ENCODE measurements around the gene RANBP3L.
"Not testable (repeated sequence)": the region's sequence is repeated elsewhere in the genome, so short reads cannot be mapped to it uniquely, and the experiment has no call there.

Gene RANBP3L

DNA sequence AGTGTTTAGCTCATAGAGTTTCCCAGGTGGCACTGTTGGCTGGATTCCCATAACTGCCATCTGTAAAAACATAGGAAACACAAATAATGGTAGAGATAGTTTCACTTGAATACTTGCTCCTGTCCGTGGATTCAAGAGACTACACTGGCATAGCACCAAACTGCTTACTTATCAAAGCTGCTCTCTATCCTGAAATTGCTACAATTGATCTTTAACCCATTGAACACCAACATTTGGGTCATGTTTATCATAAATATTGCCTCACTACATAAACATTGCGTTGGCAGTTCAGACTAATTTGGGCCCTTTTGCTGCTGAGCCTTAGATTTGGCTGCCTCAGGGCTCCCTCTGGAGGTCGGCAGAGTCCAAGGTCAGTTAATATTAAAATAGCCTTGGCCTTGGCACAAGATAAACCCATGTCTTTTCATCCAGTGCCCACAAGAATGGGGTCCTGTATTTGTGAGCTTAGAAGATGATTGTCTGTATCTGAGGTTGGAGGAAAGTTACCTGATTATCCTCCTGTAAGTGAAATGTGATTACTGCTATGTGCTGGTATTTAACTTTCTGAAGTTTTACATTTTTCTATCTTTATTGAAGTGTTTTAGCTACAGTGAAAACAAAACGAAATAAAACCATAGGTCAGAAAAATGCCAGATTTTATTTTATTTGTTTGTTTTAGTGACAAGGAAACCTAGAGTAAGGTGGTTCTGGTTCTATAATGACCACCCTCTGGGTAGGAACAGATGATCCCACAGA lies 4.0 kb upstream of the RANBP3L start:
- Mint-ChIP-seq H3K36me3 (ENCODE audit: insufficient read depth) (no peaks in the 10 kb centered on the region), H3K27me3 (peaks cover 31 to 42% of the 10 kb centered on the region in 2 donors), H3K4me3 (no peak overlapping the region), H3K4me1 (ENCODE audit: low read depth in 2 of 2) (peaks cover 0 to 5% of the 10 kb centered on the region in 2 donors), H3K27ac (no peak overlapping the region), H3K9me3 (no peaks in the 10 kb centered on the region)
- ATAC-seq (replicated peaks), result no peak
- DNase-seq, result no peak

DNA sequence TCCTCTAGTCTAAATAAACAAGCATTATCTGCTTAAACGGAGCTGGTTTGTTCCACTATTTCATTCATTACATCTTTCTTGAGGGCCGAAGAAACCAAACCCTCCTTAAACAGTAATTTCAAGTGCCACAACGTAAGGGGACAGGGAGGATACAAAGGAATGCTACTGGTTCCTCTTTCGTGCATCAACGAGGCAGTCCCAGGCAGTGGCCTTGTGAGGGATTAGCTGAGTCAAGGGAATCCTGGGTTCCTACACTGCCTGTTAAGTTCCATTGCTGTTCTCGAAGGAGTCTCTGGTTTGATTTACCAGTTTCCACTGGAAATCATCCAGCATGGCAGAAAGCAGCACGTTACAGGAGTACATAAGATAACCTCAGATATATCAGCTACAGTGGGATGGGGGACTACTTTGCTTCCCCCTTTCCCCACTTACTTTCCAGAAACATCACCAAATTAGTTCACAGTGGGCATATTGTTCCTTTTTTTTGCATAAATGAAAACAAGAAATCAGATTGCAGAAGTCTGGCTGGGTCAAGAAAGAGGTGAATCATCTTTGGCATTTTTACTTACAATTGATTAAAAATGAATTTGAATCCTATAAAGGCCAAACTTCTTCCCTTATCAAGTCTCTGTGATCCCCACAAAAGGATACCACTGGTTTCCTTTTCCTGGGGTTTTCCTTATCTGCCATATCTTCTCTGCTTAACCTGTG lies 2.5 kb upstream of the RANBP3L start:
- H3K9me3 Mint-ChIP-seq, result no peaks in the 10 kb centered on the region
- H3K27ac Mint-ChIP-seq, result no peak overlapping the region
- H3K4me1 Mint-ChIP-seq (ENCODE audit: low read depth in 2 of 2), result peaks cover 0 to 5% of the 10 kb centered on the region in 2 donors
- no peak for DNase-seq
- no peak for ATAC-seq (replicated peaks)
- no peaks in the 10 kb centered on the region for H3K36me3 Mint-ChIP-seq (ENCODE audit: insufficient read depth)
- H3K4me3 Mint-ChIP-seq, result no peak overlapping the region
- peaks cover 27 to 39% of the 10 kb centered on the region in 2 donors for H3K27me3 Mint-ChIP-seq

DNA sequence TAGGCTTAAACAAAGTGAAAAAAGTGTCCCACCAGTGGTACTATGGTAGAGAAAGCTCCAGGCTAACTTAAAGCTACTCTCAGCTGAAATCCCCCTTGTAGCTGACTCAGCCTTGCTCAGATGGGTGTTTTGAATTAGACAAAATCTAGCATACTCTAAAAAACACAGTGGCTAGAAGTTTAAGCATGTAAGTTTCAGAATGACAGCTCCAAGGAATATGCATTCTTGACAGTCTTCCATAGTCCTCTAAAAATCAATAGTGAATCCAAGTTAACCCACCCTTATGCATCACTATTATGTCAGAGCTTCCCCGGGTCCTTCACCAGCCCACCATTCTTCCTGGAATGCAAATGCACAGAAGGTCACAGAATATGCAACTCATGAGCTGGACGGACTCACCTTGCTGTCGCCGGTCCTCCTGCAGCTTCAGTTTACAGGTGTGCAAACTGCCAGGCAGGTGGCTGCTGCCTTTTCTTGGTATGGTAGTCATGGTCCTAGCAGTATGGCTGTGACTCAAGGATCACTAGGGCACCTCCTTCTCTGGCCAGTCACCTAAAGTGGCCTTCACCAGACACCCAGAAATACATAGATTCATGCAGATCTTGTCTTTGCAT lies 668 bp downstream of the RANBP3L start:
- H3K9me3 Mint-ChIP-seq, result no peaks in the 10 kb centered on the region
- no peak overlapping the region for H3K4me3 Mint-ChIP-seq
- H3K27ac Mint-ChIP-seq, result no peak overlapping the region
- ATAC-seq (replicated peaks) (no peak), DNase-seq (no peak)
- no peaks in the 10 kb centered on the region for H3K36me3 Mint-ChIP-seq (ENCODE audit: insufficient read depth)
- peaks cover 34 to 51% of the 10 kb centered on the region in 2 donors for H3K27me3 Mint-ChIP-seq
- H3K4me1 Mint-ChIP-seq (ENCODE audit: low read depth in 2 of 2), result peaks cover 0 to 5% of the 10 kb centered on the region in 2 donors

DNA sequence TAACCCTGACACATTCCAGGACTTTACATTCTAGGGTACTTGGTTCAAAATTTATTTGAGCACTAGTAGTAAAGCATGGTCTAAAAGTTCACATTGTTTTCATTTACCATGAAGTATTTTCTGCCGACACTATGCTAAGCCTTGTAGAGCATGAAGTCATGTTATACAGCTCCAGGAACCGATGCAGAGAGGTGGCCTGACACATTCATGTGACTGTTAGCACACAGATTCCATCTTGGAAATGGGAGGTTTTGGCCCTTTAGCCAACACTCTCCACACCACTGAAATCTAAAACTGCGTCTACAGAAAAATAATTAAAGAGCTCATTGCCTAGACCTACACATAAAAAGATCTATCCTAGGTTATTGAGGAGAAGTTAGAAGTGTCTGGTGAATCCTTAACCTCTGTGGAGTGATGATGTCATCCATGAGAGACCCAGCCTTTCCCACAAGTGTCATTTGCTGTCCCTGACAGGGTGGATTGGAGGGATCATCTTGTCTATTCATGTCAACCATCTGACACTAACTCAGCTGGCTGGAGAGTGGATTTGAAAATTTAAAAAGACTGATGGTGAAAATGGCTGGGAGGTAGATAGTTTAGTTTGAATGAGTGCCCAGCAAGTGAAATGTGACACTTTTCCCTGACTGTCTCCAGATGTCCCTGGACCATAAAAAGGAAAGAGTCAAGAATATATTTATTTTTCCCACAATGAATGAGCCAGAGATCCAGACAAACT lies 1.3 kb downstream of the RANBP3L start:
- H3K9me3 Mint-ChIP-seq, result no peaks in the 10 kb centered on the region
- ATAC-seq (replicated peaks) (no peak), DNase-seq (no peak)
- peaks cover 0 to 4% of the 10 kb centered on the region in 2 donors for H3K4me1 Mint-ChIP-seq (ENCODE audit: low read depth in 2 of 2)
- no peak overlapping the region for H3K27ac Mint-ChIP-seq
- H3K4me3 Mint-ChIP-seq, result no peak overlapping the region
- H3K27me3 Mint-ChIP-seq, result peaks cover 34 to 51% of the 10 kb centered on the region in 2 donors
- H3K36me3 Mint-ChIP-seq (ENCODE audit: insufficient read depth), result no peaks in the 10 kb centered on the region

DNA sequence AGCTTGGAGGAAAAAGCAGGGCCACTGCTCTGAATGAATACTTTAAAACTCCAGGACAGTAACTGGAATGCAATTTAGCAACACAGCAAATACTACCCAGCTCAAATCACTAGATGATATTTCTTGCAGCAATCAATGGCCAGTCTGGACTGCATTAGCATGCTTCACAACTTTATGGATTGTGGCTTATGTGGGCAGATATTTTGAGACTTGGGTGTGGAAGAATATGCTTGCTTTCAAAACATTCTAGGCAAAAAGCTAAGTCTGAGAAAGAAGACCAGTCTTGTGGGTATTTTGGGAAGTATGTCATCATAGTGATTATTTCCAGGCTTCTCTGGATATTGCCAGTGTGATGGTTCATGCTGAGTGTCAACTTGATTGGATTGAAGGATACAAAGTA lies 3.1 kb downstream of the RANBP3L start:
- Mint-ChIP-seq H3K4me3 (no peak overlapping the region), H3K27ac (no peak overlapping the region), H3K27me3 (peaks cover 47 to 61% of the 10 kb centered on the region in 2 donors), H3K9me3 (no peaks in the 10 kb centered on the region), H3K4me1 (ENCODE audit: low read depth in 2 of 2) (peaks cover 0 to 4% of the 10 kb centered on the region in 2 donors), H3K36me3 (ENCODE audit: insufficient read depth) (no peaks in the 10 kb centered on the region)
- no peak for ATAC-seq (replicated peaks)
- no peak for DNase-seq

DNA sequence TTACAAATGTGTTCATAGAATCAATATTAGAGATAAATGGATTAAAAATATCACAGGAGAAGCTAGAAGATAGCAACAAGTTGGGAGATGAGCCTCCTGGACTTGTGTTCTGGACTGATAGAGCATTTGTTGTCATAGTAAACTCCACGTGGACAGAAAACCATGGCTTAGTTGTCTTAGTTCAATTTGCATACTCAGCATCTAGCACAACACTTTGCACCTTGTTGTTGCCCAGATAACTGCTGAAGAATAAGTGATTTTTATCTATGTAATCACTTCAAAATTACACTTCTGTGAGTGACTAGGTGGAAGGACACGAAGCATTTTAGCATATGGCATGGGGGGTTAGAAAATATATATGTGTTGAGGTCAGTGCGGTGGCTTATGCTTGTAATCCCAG lies 4.0 kb downstream of the RANBP3L start:
- ATAC-seq (replicated peaks), result no peak
- H3K4me3 Mint-ChIP-seq, result no peak overlapping the region
- no peaks in the 10 kb centered on the region for H3K9me3 Mint-ChIP-seq
- peaks cover 47 to 61% of the 10 kb centered on the region in 2 donors for H3K27me3 Mint-ChIP-seq
- no peak for DNase-seq
- no peaks in the 10 kb centered on the region for H3K36me3 Mint-ChIP-seq (ENCODE audit: insufficient read depth)
- no peak overlapping the region for H3K27ac Mint-ChIP-seq
- peaks cover 0 to 4% of the 10 kb centered on the region in 2 donors for H3K4me1 Mint-ChIP-seq (ENCODE audit: low read depth in 2 of 2)

DNA sequence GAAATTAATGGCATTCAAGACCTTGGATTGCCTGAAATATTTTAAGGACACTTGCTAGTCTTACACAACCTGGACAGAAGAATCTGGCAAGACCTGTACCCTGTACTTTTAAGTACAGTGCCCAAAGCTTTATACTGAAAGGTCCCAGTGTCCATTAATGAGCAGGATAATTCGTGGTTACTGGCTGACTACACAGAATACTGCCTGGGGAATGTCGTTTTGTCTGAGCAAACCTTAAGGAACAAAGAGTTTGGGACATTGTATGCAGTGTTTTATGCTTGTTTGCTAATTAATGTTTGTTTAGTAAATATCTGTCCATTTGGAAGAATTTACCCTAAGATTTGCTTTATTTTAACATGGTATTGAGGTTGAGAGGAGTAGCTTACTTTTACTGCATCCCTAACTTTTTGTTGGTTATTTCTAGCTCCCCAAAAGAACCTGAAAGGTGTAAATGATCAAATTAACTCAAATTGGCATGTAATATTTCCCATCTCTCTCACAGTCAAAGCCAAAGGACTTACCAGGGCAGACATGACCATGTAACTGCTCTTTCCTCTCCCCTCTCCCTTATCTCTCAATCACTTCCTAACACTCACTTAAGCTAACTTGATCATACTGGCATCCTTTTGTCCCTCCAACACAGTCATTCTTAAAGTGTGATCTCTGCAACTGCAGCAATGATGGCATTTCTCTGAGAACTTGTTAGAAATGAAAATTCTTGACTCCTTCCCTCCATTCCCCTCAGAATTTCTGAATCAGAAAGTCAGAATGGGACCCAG lies 15.7 kb downstream of the RANBP3L start:
- Mint-ChIP-seq H3K27me3 (peaks cover 8 to 16% of the 10 kb centered on the region in 2 donors), H3K9me3 (no peaks in the 10 kb centered on the region), H3K4me1 (ENCODE audit: low read depth in 2 of 2) (no peaks in the 10 kb centered on the region), H3K27ac (no peak overlapping the region), H3K4me3 (no peak overlapping the region), H3K36me3 (ENCODE audit: insufficient read depth) (peaks cover 5% of the 10 kb centered on the region)
- ATAC-seq (replicated peaks), result no peak
- no peak for DNase-seq

DNA sequence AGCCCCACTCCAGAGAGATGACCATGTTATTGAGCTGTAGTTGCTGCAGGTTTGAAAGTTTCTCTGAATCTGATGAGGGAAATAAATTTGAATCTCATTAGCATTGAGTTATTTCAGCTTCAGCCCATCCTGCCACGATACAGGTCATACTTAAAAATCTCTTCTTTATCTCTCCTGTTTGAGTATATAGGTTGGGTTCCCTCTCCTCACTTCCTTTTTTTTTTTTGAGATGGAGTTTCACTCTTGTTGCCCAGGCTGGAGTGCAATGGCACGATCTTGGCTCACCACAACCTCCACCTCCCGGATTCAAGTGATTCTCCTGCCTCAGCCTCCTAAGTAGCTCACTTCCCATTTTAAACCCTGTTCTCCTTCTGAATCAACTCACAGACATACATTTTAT lies 17.9 kb downstream of the RANBP3L start:
- not testable (repeated sequence) for H3K4me3 Mint-ChIP-seq

DNA sequence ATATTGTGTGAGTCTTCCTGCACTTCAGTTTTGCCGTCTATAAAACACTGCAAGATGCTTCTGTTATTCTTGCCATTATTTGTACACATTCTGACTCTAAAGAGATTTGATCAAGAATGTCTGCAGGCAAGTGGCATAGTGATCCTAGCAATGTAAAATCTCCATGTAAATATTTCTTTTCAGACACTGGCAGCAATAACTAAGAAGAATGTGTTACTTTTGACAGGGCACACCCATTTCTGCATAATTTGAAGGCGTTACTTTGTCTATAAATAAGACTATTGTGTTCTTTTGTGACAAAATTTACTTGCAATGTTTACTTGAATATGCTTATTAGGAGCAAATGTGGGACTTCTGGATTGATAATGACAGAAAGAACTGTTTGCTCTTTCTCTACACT lies 20.1 kb downstream of the RANBP3L start:
- Mint-ChIP-seq H3K36me3 (ENCODE audit: insufficient read depth) (no peaks in the 10 kb centered on the region), H3K4me1 (ENCODE audit: low read depth in 2 of 2) (no peaks in the 10 kb centered on the region), H3K4me3 (no peak overlapping the region), H3K27ac (no peak overlapping the region), H3K27me3 (peaks cover 1 to 27% of the 10 kb centered on the region in 2 donors), H3K9me3 (no peaks in the 10 kb centered on the region)
- DNase-seq (no peak), ATAC-seq (replicated peaks) (no peak)

More for the DNA sequence above, 17.9 kb downstream of the RANBP3L start:
- DNase-seq; H3K4me1 Mint-ChIP-seq (ENCODE audit: low read depth in 2 of 2); H3K9me3 Mint-ChIP-seq; H3K36me3 Mint-ChIP-seq (ENCODE audit: insufficient read depth); H3K27ac Mint-ChIP-seq; ATAC-seq (replicated peaks): not testable (repeated sequence)
- H3K27me3 Mint-ChIP-seq, result peaks cover 8 to 16% of the 10 kb centered on the region in 2 donors

DNA sequence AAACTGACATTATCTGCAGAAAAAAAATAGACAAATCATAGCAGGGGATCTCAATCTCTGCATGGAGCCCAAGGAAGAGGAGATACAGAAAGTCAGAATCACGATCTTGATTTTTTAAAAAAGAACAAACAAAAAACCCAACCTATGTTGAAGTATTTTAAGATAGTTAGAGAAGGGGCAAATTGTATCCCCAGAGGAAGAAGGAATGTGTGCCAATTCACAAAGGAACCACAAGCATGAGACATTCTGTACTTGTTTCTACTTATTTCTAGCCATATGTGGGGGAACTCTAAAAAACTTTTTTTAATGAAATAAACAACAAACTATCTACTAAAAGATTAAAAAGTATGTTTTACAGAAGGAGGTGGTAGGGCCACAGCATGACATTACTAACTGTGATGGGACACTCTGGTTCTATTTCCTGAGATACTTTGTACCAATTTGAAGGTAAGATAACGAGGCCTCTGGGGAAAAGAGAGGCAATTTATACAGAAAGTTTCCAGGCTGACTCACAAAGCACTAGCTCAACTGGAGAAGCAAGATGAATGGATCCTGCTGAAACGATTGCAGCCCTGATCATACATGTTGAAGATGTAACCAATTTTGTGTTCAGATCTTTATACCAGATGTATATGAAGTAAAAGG lies 22.5 kb downstream of the RANBP3L start:
- H3K27me3 Mint-ChIP-seq, result peaks cover 6 to 25% of the 10 kb centered on the region in 2 donors
- DNase-seq (no peak), ATAC-seq (replicated peaks) (no peak)
- no peaks in the 10 kb centered on the region for H3K9me3 Mint-ChIP-seq
- H3K36me3 Mint-ChIP-seq (ENCODE audit: insufficient read depth), result no peaks in the 10 kb centered on the region
- no peaks in the 10 kb centered on the region for H3K4me1 Mint-ChIP-seq (ENCODE audit: low read depth in 2 of 2)
- H3K27ac Mint-ChIP-seq, result no peak overlapping the region
- no peak overlapping the region for H3K4me3 Mint-ChIP-seq

DNA sequence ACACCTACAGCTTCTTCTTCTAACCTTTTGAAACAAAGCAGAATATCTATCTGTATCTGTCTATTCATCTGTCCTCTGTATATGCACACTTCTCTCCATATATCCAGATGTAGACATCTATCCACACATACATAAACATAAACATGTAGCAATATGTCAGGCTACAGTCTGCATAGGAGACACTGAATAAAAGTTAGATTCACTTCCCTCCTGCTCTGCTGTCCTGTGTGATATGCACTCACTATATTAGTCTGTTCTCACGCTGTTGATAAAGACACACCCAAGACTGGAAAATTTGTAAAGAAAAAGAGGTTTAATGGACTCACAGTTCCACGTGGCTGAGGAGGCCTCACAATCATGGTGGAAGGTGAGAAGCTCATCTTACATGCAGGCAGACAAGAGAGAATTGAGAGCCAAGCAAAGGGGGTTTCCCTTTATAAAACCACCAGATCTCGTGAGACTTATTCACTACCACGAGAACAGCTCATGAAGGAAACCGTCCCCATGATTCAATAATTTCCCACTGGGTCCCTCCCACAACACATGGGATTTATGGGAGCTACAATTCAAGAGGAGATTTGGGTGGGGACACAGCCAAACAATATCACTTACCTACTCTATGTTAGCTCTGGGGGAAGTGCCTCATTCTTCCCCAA lies 24.1 kb downstream of the RANBP3L start:
- Mint-ChIP-seq H3K27me3 (peaks cover 15 to 23% of the 10 kb centered on the region in 2 donors), H3K4me1 (ENCODE audit: low read depth in 2 of 2) (no peaks in the 10 kb centered on the region), H3K9me3 (no peaks in the 10 kb centered on the region), H3K27ac (no peak overlapping the region), H3K4me3 (no peak overlapping the region), H3K36me3 (ENCODE audit: insufficient read depth) (no peaks in the 10 kb centered on the region)
- ATAC-seq (replicated peaks), result no peak
- no peak for DNase-seq

DNA sequence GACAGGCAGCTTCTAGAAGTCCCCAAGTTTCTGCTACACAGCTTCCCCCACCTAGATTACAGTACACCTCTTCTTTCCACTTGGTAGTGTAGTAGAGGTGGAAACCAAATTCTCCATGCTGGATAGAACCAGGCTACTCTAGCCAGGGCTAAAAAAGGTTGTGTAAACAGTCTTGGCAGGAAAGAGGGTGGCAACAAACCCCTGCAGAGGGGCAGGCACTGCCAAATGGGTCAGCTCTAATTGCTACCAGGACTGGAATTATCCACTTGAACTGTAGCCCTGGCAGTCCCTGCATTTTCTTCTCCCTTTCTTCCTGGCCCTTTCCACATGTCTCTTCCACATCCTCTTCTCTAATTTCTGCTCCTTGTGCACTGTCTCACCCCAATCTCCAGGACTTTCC lies 24.8 kb downstream of the RANBP3L start:
- no peak for DNase-seq
- H3K9me3 Mint-ChIP-seq, result no peaks in the 10 kb centered on the region
- peaks cover 18 to 23% of the 10 kb centered on the region in 2 donors for H3K27me3 Mint-ChIP-seq
- H3K4me3 Mint-ChIP-seq, result no peak overlapping the region
- ATAC-seq (replicated peaks), result no peak
- no peaks in the 10 kb centered on the region for H3K36me3 Mint-ChIP-seq (ENCODE audit: insufficient read depth)
- no peaks in the 10 kb centered on the region for H3K4me1 Mint-ChIP-seq (ENCODE audit: low read depth in 2 of 2)
- H3K27ac Mint-ChIP-seq, result no peak overlapping the region

Measured in effector memory CD8-positive, alpha-beta T cell (primary cell).